Right lung (tissue), 10 donors: Measurements from ENCODE around the gene IFT25. TPM values are rescaled to one million over a fixed set of nuclear protein-coding genes. Genes with fewer than 3 reads are reported as not detected.
"Not testable (repeated sequence)": the region's sequence is repeated elsewhere in the genome, so short reads cannot be mapped to it uniquely, and the experiment has no call there.

Experiments used
- DNase-seq, 2 donors: peaks; one replicate each; pipeline ENCODE4 v3.0.0-alpha.2; 2013
- long read RNA-seq, 8 donors: transcript quantifications; one replicate each; lab custom pipeline, GENCODE V29; 2026
- polyA plus RNA-seq, 5 donors: library from polyadenylated mRNA; unstranded; fragments of 120-200 nt; gene quantifications; one replicate each; pipeline versions ENCODE4 v1.2.1 to v1.2.3, GENCODE V29; 2013; ENCODE audit warnings: inconsistent platforms in 1 of 5, low replicate concordance in 1 of 5; ENCODE audit not compliant: insufficient read length in 5 of 5, insufficient read depth in 1 of 5

IFT25 gene
- 10 to 100 TPM; 46.0 to 75.0 (median 53.2) TPM for polyA plus RNA-seq
- long read RNA-seq, donor 1, transcript HSPB11-201 (6 exons, 915 nt) = major isoform, 27 of 59 reads
- long read RNA-seq, donor 1, partial matches to known transcripts = 21 of 59 reads
- long read RNA-seq, donor 1, other reads (novel, unspliced or antisense) = 7 of 59 reads
- long read RNA-seq, donor 2, transcript HSPB11-201 (6 exons, 915 nt) = major isoform, 21 of 30 reads
- long read RNA-seq, donor 2, partial matches to known transcripts = 6 of 30 reads
- long read RNA-seq, donor 2, other reads (novel, unspliced or antisense) = 0 of 30 reads
- long read RNA-seq, donor 3, transcript HSPB11-201 (6 exons, 915 nt) = major isoform, 11 of 18 reads
- long read RNA-seq, donor 3, partial matches to known transcripts = 6 of 18 reads
- long read RNA-seq, donor 3, other reads (novel, unspliced or antisense) = 0 of 18 reads
- long read RNA-seq, donor 4, transcript HSPB11-201 (6 exons, 915 nt) = major isoform, 7 of 12 reads
- long read RNA-seq, donor 4, partial matches to known transcripts = 0 of 12 reads
- long read RNA-seq, donor 4, other reads (novel, unspliced or antisense) = 0 of 12 reads
- long read RNA-seq, donor 5, transcript HSPB11-201 (6 exons, 915 nt) = major isoform, 36 of 60 reads
- long read RNA-seq, donor 5, partial matches to known transcripts = 13 of 60 reads
- long read RNA-seq, donor 5, other reads (novel, unspliced or antisense) = 7 of 60 reads
- long read RNA-seq, donor 6, transcript HSPB11-201 (6 exons, 915 nt) = major isoform, 20 of 47 reads
- long read RNA-seq, donor 6, partial matches to known transcripts = 22 of 47 reads
- long read RNA-seq, donor 6, other reads (novel, unspliced or antisense) = 0 of 47 reads
- long read RNA-seq, donor 7, transcript HSPB11-201 (6 exons, 915 nt) = major isoform, 10 of 12 reads
- long read RNA-seq, donor 7, partial matches to known transcripts = 0 of 12 reads
- long read RNA-seq, donor 7, other reads (novel, unspliced or antisense) = 0 of 12 reads
- long read RNA-seq, donor 8, transcript HSPB11-201 (6 exons, 915 nt) = major isoform, 10 of 61 reads
- long read RNA-seq, donor 8, partial matches to known transcripts = 33 of 61 reads
- long read RNA-seq, donor 8, other reads (novel, unspliced or antisense) = 16 of 61 reads

DNA sequence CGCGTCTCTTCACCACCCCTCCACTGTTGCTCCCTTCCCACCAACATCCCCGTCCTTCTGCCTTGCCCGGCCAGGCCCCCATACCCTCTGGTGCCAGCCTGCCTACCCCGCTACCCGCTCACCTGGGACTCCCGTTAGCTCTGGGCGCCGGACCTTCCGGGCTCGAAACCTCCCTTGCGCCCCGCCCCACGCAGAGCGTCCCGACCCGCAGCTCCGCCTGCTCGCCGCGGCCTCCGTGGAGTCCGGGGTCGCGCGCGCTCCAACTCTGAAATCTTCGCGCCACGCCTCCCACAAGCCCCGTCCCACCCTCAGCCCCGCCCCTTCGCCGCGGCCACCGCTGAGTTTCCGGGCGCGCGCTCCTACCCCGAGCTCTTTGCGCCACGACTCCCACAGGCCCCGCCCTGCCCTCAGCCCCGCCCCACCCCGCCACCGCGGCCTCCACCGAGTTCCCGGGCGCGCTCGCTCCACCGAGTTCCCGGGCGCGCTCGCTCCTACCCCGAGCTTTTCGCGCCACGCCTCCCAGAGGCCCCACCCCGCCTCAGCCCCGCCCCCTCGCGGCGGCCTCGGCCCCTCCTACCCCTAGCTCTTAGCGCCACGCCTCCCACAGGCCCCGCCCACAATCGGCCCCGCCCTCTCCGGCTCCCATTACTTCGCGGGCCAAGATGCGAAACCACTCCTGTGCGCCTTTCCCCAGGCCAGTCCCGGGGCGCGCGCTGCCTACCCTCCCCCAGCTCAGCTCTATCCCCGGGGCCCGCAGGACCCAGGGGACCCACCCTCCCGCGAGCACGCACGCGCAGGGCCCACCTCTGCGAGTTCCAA lies at the start of gene IFT25:
IFT25 (minus strand) TSS at position 267 of the 819 bp plus-strand sequence. CDS start 5,617 bp downstream, outside the sequence.
- DNase-seq = peak; percentile 97 to 98

DNA sequence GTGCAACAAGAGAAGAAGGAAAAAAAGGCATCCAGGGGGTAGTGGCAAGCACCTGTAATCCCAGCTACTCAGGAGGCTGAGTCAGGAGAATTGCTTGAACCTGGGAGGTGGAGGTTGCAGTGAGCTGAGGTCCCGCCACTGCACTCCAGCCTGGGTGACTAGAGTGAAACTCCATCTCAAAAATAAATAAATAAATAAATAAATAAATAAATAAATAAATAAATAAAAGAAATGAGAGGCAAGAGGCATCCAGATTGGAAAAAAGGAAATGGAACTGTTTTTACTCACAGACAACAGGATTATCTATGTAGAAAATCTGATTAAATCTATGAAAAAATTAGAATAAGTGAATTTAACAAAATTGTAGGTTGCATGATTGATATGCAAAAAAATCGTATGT lies 49.0 kb upstream of the IFT25 start:
- DNase-seq = not testable (repeated sequence)

DNA sequence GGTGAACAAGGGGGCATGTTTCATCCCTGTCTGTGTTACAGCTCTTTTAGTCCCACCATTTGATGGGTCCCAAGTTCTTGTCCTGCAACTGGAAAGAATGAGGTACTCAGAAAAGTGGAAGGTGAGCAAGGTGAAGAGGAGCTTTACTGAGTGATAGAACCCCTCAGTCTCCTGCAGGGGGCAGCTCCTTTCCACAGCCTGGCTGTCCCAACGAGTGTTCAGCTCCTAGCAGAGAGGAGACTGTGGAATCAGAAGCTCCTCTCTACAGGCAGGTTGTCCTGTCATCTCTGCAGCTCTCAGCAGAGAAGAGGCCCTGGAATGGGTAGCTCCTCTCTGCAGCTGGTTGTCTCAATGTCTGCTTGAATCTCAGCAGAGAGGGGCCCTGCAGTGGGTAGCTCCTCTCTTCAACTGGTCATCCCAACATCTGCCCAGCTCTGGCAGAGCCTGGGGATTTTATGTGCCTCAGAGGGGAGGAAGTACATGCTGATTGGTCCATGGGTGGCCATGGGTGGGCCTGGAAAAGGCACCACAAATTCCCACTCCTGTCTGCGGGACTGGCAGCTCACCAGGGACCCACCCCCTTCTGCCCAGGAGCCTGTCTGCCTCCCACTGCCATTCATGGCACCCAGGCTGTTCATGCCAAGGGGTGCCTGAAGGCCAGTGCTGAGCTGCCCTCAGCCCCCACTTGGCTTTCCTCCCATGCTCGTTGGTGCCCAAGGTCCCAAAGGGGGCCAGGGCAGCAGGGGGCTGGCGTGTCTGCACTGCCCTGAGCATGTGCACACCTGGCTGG lies 46.8 kb upstream of the IFT25 start:
- no peak for DNase-seq

DNA sequence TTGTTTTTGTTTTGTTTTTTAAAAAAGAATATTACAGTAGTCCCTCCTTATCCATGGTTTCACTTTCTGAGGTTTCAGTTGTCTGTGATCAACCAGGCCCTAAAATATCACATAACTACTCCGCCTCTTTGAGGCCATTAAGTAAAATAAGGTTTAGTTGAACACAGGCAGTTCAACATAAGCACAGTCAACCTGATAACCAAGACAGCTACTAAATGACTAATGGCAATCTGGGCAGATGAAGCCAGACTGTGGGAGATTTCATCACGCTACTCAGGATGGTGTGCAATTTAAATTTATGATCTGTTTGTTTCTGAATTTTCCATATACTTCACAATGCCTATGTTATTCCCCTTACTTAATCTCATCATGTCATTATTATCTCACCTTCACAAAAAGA lies 42.4 kb upstream of the IFT25 start:
- no peak for DNase-seq

DNA sequence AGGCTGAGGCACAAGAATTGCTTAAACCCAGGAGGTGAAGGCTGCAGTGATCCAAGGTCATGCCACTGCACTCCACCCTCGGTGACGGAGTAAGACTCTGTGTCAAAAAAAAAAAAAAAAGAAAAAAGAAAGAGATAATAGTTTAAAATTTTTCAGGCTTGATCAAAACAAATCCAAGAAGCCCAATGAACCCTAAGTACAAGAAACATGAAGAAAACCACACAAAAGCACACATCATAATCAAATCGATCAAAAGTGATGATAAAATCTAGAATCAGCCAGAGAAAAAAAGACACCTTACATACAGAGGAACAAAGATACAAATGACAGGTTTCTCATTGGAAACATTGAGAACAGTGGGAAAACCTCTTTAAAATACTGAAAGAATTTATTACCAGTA lies 41.0 kb upstream of the IFT25 start:
- DNase-seq = no peak

DNA sequence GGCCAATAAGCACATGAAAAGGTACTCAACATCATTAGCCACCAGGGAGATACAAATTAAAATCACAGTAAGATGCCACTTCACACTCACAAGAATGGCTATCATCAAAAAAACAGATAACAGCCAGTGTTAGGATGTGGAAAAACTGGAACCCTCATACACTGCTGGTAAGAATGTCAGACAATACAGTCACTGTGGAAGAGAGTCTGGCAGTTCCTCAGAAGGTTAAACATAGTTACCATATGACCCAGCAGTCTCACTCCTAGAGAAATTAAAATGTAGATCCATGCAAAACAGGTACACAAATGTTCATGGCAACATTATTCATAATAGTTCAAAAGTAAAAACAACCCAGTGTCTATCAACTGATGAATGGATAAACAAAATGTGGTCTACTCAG lies 39.2 kb upstream of the IFT25 start:
- DNase-seq = no peak

DNA sequence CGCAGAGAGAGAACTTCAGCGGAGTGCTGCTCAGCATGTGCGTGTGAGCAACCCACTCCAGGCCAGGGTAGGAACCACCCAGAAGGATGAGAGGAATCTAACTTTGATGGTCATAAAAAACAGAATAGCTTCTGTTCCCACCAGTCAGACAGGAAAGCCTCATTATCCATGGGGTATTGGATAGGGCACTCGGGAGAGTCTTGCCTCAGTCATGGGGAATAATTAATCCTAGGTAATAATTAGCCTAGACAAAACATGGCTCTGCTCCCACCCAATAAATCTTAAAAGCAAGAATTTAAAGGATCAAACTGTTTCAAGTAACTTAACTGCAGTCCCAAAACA lies 37.2 kb upstream of the IFT25 start:
- no peak for DNase-seq

DNA sequence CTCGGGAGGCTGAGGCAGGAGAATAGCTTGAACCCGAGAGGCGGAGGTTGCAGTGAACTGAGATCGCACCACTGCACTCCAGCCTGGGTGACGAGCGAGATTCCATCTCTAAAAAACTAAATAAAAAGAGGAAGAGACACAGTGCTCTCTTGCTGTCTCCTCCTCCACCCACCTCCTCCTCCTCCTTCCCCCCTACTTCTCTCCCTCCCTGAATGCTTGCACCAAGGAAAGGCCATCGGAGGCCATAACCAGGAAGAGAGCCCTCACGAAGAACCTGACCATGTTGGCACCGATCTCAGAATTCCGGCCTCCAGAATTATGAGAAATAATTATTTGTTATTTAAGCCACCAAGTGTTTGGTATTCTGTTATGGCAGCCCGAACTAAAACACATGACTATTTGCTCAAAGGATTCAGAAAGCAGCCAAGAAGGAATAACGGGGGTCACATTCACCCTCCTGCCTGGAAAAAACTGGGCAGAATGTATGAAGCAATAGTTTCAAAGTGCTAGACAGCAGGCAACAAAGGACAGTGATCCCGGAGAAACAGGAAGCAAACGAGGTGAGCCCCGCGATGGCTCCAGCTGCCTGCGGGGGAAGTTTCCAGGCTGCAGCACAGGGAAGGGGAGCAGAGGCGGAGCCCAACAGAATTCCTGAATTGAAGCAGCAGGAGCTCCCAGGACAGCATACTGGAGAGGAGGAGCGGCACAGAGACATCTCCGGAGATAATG lies 36.7 kb upstream of the IFT25 start:
- peak; percentile 24 to 40 for DNase-seq

DNA sequence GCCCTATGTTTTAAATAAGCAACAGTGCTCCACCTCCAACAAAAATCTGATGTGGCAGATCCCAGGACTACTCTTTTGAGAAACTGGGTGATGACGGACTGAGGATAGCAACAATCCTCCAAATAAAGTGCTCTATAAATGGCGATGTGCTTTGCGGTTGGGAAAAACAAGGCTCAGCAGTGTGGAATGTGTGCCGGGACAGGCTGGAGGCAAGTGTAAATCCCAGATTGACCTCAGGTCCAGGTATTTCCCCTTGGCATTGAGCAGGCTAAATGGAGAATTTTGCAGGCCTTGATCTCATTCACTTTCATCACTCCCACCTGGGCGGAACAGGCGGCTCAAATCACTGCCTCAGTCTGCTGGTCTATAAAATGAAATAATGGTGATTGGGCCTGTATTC lies 35.7 kb upstream of the IFT25 start:
- DNase-seq = no peak

DNA sequence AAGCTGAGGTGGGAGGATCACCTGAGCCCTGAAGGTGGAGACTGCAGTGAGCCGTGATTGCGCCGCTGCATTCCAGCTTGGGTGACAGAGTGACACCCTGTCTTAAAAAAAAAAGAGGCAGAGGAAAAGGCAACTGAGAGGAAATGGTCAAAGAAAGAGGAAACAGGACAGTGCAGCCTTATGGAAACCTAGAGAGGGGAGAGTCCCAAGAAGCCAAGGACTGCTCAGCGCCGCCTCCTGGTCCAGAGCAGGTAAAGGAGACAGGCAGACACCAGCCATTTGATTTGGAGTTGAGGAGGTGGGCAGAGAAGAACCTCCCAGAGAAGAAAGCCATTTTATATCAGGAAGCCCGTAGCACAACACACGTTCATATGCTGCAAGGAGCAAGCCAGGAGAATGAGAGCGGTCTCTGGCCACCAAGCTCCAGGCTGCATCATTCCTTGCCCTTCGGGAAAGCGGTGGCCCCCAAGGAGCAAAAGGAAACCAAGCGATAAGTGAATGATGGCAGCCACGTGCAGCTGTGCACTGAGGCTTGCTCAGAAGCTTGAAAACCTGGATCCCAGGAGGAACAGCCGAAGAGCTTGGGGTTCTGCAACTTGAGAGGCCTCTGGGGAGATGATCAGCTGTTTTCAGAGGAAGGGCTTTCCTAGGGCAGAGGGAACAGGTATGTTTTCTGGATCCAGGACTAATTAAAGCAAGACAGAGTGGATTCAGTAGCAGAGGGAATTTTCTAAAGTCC lies 34.4 kb upstream of the IFT25 start:
- DNase-seq = no peak

DNA sequence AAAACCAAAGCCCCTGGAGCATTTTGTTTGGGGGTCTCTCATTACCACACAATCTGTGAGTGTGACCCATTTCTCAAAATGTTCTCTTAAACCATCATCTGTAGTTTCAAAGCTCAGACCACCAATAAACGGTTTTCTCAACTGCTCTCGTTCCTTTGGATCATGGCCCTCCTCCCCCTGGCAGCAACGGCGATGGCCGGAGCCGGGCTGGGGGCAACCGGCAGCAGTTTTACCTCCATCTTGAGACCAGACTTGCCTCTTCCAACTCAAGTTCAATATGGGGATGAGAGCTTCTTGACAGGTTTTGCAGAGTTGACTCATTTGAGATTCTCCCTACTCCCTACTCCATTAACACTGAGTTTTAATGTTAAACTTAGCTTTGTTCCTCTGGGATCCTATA lies 30.4 kb upstream of the IFT25 start:
- DNase-seq = no peak

DNA sequence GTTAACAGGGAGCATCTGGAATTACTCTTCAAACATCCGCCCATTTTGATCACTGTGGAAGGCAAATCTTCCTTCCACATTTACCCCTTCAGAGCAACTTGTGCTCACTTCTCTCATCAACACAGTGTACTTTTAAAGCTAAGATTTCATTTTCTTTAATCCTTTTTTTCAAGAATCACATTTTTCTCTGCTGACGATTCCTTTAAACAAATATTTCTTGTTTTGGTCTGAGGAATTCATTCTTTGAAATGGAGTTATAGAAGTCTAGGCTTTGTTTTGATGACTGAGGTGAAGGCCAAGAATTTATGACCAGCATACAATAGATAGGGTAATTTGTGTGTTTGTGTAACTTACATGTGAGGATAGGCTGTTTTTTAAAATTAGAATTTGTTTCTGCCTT lies 26.2 kb upstream of the IFT25 start:
- DNase-seq = no peak

DNA sequence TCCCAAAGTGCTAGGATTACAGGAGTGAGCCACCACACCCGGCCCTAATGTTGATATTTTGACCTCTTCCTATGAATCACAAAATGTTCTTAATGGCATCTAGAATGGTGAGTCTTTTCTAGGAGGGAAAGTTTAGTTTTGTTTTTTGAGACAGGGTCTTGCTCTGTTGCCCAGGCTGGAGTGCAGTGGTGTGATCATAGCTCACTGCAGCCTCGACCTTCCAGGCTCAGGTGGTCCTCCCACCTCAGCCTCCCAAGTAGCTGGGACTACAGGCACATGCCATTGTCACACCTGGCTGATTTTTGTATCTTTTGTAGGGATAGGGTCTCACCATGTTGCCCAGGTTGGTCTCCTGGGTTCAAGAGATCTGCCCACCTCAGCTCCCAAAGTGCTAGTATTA lies 23.8 kb upstream of the IFT25 start:
- DNase-seq = not testable (repeated sequence)

DNA sequence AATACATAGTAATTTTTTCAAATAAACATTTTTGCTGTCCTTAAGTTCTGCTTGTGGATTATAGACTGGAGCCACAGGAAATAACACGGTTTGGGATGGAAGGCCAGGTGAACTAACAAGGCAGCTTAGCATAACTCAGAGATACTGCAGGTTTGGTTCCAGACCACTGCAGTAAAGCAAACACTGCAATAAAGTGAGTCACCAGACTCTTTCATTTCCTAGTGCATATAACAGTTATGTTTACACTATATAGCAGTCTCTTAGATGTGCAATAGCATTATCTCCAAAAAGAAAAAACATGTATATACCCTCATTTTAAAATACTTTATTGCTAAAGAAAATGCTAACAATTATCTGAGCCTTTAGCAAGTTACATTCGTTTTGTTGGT lies 22.6 kb upstream of the IFT25 start:
- no peak for DNase-seq

DNA sequence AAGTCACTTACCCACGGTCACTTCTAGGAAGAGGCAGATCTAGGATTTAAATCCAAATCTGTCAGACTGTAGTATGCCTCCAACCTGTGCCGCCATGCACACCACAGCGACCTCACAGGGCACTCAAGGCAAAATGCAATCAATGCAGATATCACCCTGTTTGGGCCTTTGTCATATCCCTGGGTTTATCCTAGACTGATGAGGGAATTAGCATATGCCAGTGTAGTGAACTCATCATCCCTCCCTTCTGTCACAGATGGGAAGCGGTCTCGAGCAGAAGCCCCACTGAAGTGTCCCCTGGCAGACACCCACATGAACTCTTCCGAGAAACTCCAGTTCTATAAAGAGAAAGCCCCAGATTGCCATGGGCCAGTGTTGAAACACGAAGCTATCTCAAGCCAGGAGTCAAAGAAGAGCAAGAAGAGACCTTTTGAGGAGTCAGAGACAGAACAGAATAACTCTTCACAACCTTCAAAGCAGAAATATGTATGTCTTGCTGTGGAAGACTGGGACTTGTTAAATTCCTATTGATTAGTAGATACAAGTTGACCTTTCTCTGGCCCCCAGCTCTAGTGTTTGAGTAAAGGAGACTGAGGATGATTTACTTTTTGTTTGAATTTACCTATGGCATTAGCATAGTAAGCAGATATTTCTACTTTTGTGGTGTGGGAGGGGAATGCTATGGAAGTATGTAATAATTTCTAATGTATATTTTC lies 22.1 kb upstream of the IFT25 start:
- DNase-seq = no peak

DNA sequence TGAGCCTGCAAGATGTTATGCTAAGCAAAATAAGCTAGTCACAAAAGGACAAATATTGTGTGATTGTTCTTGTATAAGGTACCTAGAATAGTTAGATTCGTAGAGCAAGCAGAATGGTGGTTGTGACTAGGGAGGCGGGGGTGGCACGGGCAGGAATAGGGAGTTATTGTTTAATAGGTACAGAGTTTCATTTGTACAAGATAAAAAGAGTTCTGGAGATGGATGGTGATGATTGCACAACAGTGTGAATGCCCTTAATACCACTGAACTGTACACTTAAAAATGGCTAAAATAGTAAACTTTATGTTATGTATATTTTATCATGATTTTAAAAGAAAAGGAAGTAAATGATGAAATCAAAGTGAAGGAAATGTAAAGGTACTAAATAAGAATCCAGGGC lies 21.3 kb upstream of the IFT25 start:
- no peak for DNase-seq

DNA sequence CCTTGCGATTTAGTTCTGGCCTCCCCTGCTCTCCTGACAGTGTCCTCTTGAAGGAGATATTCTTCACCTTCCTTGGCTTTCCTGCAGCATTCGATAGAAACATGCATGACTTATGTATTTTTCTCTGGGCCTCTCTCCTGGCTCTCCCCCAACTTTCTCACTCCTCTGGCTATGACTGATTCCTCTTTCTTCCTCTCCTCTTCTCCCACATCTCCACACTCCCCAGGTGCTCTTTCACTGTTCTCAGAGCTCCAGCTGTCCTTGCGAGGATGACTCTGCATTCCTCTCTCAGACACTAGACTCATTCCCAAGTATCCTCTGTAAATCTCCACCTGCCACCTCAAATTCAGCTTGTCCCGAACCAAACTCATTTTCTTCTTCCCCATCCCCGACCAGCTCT lies 18.6 kb upstream of the IFT25 start:
- DNase-seq = no peak

DNA sequence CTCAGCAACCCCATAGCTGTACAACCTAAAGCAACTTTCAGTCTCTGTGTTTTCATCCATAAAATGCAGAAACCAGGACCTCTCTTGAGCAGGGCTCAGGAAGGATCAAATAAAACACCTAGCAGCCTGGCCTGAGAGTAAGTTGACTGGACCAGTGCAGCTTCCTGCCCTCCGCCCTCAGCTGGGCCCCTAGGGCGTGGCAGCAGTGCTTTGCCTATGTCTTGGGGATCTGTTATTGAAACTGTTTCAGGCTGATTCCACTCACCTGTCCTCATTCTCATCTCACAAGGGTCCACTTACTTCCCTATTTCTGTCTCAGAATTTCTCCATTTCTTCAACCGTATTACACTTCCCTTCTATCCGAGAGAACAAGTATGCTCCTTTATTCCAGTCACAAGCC lies 18.0 kb upstream of the IFT25 start:
- no peak for DNase-seq

DNA sequence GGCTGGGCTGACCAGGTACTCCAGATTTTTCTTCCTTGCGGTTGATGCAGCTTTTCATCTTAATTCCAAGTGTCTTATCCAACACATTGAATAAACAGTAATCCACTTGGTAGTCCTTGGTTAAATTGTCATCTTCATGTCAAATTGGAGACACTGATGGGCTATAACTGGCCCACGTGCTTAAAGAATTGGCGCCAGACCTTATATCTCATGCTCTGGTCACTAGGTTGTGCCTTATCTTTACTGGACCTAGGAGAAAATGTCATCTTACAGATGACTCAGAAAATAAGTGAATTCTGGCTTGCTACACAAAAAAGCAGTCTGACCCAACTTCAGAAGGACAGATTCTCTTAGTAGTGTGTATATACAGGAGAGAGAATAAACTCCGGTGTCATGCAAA lies 16.9 kb upstream of the IFT25 start:
- DNase-seq = no peak
